CD4-positive, alpha-beta T cell (primary cell): ENCODE measurements around the gene PTPA. TPM values are rescaled to one million over a fixed set of nuclear protein-coding genes. Genes with fewer than 3 reads are reported as not detected.
"Not testable (repeated sequence)": the region's sequence is repeated elsewhere in the genome, so short reads cannot be mapped to it uniquely, and the experiment has no call there.

Source experiments
- ATAC-seq: fragments of 200-7000 bp; cut with Tn5 transposase; one replicate; pipeline ENCODE4 v1.10.0; 2022; ENCODE audit warnings: mild to moderate bottlenecking; ENCODE audit not compliant: poor library complexity
- CTCF ChIA-PET: fragments of 350-600 bp; sonication (Branson Sonifier 250); formaldehyde crosslinking; loops from one replicate; lab custom pipeline; 2021; ENCODE audit warnings: antibody characterized with exemption, inconsistent platforms; lab: Charles Lee
- POLR2A ChIA-PET: fragments of 350-600 bp; sonication (Branson Sonifier 250); formaldehyde crosslinking; loops from one replicate; lab custom pipeline; 2021; ENCODE audit warnings: antibody characterized with exemption, inconsistent platforms; lab: Charles Lee
- DNase-seq, 14 experiments: peaks; one replicate each; pipeline ENCODE4 v3.0.0-alpha.2; 2013 to 2020; ENCODE audit warnings: mixed read lengths in 2 of 14
- H3K27ac ChIP-seq, 2 donors: one replicate each; pipeline versions ENCODE4 v1.5.1 to v1.7.0; 2013; ENCODE audit warnings: low read length in 2 of 2, low read depth in 1 of 2, mild to moderate bottlenecking in 1 of 2
- H3K27me3 ChIP-seq, 2 experiments: 1 replicate in 1 of 2; 2 replicates in 1 of 2; pipeline versions ENCODE4 v1.6.1 to v1.7.0; 2013; ENCODE audit warnings: low read length in 2 of 2, control low read depth in 1 of 2, mild to moderate bottlenecking in 1 of 2, moderate library complexity in 1 of 2; ENCODE audit not compliant: insufficient read depth in 2 of 2, control insufficient read depth in 1 of 2
- H3K36me3 ChIP-seq: one replicate; pipeline ENCODE4 v1.6.1; 2013; ENCODE audit warnings: low read length, control low read depth; ENCODE audit not compliant: insufficient read depth
- H3K4me1 ChIP-seq: one replicate; pipeline ENCODE4 v1.6.1; 2013; ENCODE audit warnings: low read length, control low read depth; ENCODE audit not compliant: insufficient read depth
- H3K4me3 ChIP-seq: one replicate; pipeline ENCODE4 v1.5.1; 2013; ENCODE audit warnings: mild to moderate bottlenecking, low read length, moderate library complexity
- H3K9me3 ChIP-seq, 2 experiments: 1 replicate in 1 of 2; 2 replicates in 1 of 2; pipeline versions ENCODE4 v1.6.1 to v1.7.0; 2013; ENCODE audit warnings: low read length in 2 of 2, mild to moderate bottlenecking in 2 of 2, control low read depth in 1 of 2, moderate library complexity in 1 of 2; ENCODE audit not compliant: control insufficient read depth in 1 of 2, insufficient read depth in 1 of 2
- H3K27ac Mint-ChIP-seq: one replicate; pipeline ENCODE4 v1.8.0; 2020; ENCODE audit warnings: mixed read lengths
- H3K27me3 Mint-ChIP-seq: one replicate; pipeline ENCODE4 v1.8.0; 2021; ENCODE audit warnings: mixed read lengths
- H3K36me3 Mint-ChIP-seq: one replicate; pipeline ENCODE4 v1.8.0; 2021; ENCODE audit warnings: low read depth, mixed read lengths
- H3K4me1 Mint-ChIP-seq: one replicate; pipeline ENCODE4 v1.8.0; 2021; ENCODE audit warnings: low read depth, mixed read lengths
- H3K4me3 Mint-ChIP-seq: one replicate; pipeline ENCODE4 v1.8.0; 2020; ENCODE audit warnings: mild to moderate bottlenecking, mixed read lengths
- H3K9me3 Mint-ChIP-seq: one replicate; pipeline ENCODE4 v1.8.0; 2020; ENCODE audit warnings: mixed read lengths
- intact Hi-C, 2 experiments: fragments of 100-400 bp; cut with DNase I in 1 of 2; cut with micrococcal nuclease in 1 of 2; formaldehyde crosslinking; loops; one replicate each; pipeline versions ENCODE4 v1.15.1 to v1.9.0; 2023 to 2025; cut with DNase I, micrococcal nuclease
- total RNA-seq, 174 experiments: library from RNA in 2 of 174; stranded (reverse) in 2 of 174; gene quantifications; one replicate each; pipeline ENCODE4 v1.2.3 and lab custom pipeline; 2021 to 2026
- TF ChIP-seq, protein P1 (sequence below): fragments of 200-600 bp; IDR thresholded peaks from one replicate; pipeline ENCODE4 v1.8.0; 2022; ENCODE audit warnings: antibody characterized with exemption, mild to moderate bottlenecking

PTPA gene
- total RNA-seq, 2 experiments from 2014 or later: 21.6 to 23.3 TPM

DNA sequence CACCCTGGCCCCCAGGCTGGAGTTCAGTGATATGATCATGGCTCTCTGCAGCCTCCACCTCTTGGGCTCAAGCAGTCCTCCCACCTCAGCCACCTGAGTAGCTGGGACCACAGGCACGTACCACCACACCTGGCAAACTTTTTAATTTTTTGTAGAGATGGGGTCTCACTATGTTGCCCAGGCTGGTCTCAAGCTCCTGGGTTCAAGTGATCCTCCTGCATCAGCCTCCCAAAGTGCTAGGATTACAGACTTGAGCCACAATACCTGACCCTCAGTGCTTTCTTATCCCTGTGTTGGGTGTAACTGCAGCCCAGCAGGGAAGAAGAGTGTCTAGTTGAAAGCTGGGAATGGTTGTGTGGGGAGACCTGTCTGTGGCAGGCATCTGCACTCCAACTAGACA is 10.9 kb downstream of the PTPA start:
- Mint-ChIP-seq H3K4me1 (no peaks in the 10 kb centered on the region), H3K27me3 (no peaks in the 10 kb centered on the region), H3K9me3 (no peaks in the 10 kb centered on the region), H3K4me3 (no peak overlapping the region), H3K27ac (no peak overlapping the region), H3K36me3 (peaks cover 53% of the 10 kb centered on the region)
- H3K9me3 ChIP-seq: no peaks in the 10 kb centered on the region
- CTCF ChIA-PET: interaction anchor here (1.0 to 1.8 kb wide), 2 partner anchors 9 to 605 kb away, joined by 3 to 5 read pairs; no protein-coding TSS in a partner anchor
- H3K27me3 ChIP-seq: no peaks in the 10 kb centered on the region
- no peak overlapping the region for H3K4me3 ChIP-seq
- peaks cover 55% of the 10 kb centered on the region for H3K36me3 ChIP-seq
- intact Hi-C loops: no loop called here
- TF ChIP-seq, protein P1, sequence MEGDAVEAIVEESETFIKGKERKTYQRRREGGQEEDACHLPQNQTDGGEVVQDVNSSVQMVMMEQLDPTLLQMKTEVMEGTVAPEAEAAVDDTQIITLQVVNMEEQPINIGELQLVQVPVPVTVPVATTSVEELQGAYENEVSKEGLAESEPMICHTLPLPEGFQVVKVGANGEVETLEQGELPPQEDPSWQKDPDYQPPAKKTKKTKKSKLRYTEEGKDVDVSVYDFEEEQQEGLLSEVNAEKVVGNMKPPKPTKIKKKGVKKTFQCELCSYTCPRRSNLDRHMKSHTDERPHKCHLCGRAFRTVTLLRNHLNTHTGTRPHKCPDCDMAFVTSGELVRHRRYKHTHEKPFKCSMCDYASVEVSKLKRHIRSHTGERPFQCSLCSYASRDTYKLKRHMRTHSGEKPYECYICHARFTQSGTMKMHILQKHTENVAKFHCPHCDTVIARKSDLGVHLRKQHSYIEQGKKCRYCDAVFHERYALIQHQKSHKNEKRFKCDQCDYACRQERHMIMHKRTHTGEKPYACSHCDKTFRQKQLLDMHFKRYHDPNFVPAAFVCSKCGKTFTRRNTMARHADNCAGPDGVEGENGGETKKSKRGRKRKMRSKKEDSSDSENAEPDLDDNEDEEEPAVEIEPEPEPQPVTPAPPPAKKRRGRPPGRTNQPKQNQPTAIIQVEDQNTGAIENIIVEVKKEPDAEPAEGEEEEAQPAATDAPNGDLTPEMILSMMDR: no peak
- no peak overlapping the region for H3K27ac ChIP-seq
- ATAC-seq (no peak), DNase-seq (no peak)
- POLR2A ChIA-PET: interaction anchor here (0.8 kb wide), 1 partner anchor 17 kb away, joined by 3 read pairs; no protein-coding TSS in a partner anchor
- H3K4me1 ChIP-seq: no peaks in the 10 kb centered on the region

GRCh38 chr9:129122976-129123375 is 11.8 kb downstream of the PTPA start:
- H3K4me1 ChIP-seq, H3K4me1 Mint-ChIP-seq, H3K9me3 Mint-ChIP-seq, H3K9me3 ChIP-seq, ATAC-seq, H3K4me3 Mint-ChIP-seq, H3K27ac ChIP-seq, DNase-seq, H3K27ac Mint-ChIP-seq, H3K4me3 ChIP-seq, H3K27me3 ChIP-seq, CTCF ChIA-PET, intact Hi-C loops, H3K27me3 Mint-ChIP-seq: not testable (repeated sequence)
- H3K36me3 Mint-ChIP-seq: peaks cover 61% of the 10 kb centered on the region
- peaks cover 62% of the 10 kb centered on the region for H3K36me3 ChIP-seq
- POLR2A ChIA-PET: interaction anchor here (0.8 kb wide), 1 partner anchor 16 kb away, joined by 3 read pairs; no protein-coding TSS in a partner anchor

DNA sequence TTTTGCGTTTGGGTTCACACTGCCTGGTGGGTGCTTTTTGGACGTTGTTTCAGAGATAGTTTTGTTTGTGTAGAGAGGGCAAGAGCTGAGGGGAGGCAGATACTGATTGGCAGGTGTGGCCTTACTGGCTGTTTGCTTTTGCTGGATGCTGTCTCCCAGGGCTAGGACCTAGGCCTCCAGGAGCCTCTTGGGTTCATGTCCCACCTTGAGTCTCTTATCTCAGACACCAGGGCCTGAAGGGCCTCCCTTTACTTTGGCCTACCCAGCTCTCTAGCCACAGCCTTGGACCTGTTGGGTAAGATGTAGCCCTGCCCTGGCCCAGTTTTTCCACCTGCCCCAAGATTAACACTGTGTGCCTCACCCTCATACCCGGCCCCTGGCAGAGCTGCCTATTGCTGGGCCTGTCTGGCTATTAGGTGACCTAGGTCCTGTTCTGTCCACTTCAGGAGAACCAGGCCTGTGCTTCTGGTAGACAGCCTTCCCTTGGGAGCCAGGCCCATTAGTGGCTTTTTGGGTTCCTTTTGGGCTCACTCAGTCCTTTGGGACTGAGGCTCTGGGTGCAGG is 13.4 kb downstream of the PTPA start:
- Mint-ChIP-seq H3K4me1 (no peaks in the 10 kb centered on the region), H3K36me3 (peaks cover 71% of the 10 kb centered on the region), H3K4me3 (no peak overlapping the region), H3K27ac (no peak overlapping the region), H3K27me3 (no peaks in the 10 kb centered on the region), H3K9me3 (no peaks in the 10 kb centered on the region)
- no peak overlapping the region for H3K27ac ChIP-seq
- no peak overlapping the region for H3K4me3 ChIP-seq
- no peaks in the 10 kb centered on the region for H3K4me1 ChIP-seq
- DNase-seq (no peak), ATAC-seq (no peak)
- intact Hi-C loops: no loop called here
- POLR2A ChIA-PET: interaction anchor here (0.7 kb wide), 1 partner anchor 10 kb away, joined by 3 read pairs; no protein-coding TSS in a partner anchor
- peaks cover 64% of the 10 kb centered on the region for H3K36me3 ChIP-seq
- no peaks in the 10 kb centered on the region for H3K9me3 ChIP-seq
- no peaks in the 10 kb centered on the region for H3K27me3 ChIP-seq
- TF ChIP-seq, protein P1: no peak
- CTCF ChIA-PET: interaction anchor here (1.2 kb wide), 1 partner anchor 49 kb away, joined by 5 read pairs; no protein-coding TSS in a partner anchor
